HEK293 (cell line): Measurements from ENCODE around the gene SYT2.

Source experiments
- BCL11B ChIP-seq: fragments of 450-650 bp; formaldehyde crosslinking; IDR thresholded peaks from 2 replicates; pipeline ENCODE4 v1.5.1; 2016; ENCODE audit warnings: low read depth, missing biosample characterization, missing genetic modification characterization
- EGR2 ChIP-seq: fragments of 450-650 bp; formaldehyde crosslinking; IDR thresholded peaks from 2 replicates; pipeline ENCODE4 v1.5.1; 2016; ENCODE audit warnings: low read depth, missing biosample characterization, missing genetic modification characterization
- FEZF1 ChIP-seq: fragments of 450-650 bp; formaldehyde crosslinking; IDR thresholded peaks from 2 replicates; pipeline ENCODE4 v1.5.1; 2016; ENCODE audit warnings: missing biosample characterization, missing genetic modification characterization
- HOXD13 ChIP-seq: sonication (generic); formaldehyde crosslinking; IDR thresholded peaks from 2 replicates; pipeline ENCODE4 v1.8.0; 2022; ENCODE audit warnings: missing genetic modification reagents, borderline replicate concordance
- IKZF3 ChIP-seq: fragments of 450-650 bp; IDR thresholded peaks from 2 replicates; pipeline ENCODE4 v1.5.0; 2018; ENCODE audit warnings: missing biosample characterization, mild to moderate bottlenecking, missing genetic modification characterization, moderate library complexity
- KLF17 ChIP-seq: fragments of 450-650 bp; formaldehyde crosslinking; IDR thresholded peaks from 2 replicates; pipeline ENCODE4 v1.5.1; 2016; ENCODE audit warnings: missing biosample characterization, missing genetic modification characterization
- KLF8 ChIP-seq: fragments of 450-650 bp; formaldehyde crosslinking; IDR thresholded peaks from 2 replicates; pipeline ENCODE4 v1.5.1; 2016; ENCODE audit warnings: missing biosample characterization, missing genetic modification characterization
- PRDM1 ChIP-seq: fragments of 450-650 bp; formaldehyde crosslinking; IDR thresholded peaks from 2 replicates; pipeline ENCODE4; 2016; ENCODE audit warnings: missing biosample characterization, missing genetic modification characterization
- PRDM2 ChIP-seq: fragments of 450-650 bp; formaldehyde crosslinking; IDR thresholded peaks from 2 replicates; pipeline ENCODE4 v1.5.1; 2016; ENCODE audit warnings: missing biosample characterization, missing genetic modification characterization, borderline replicate concordance
- PRDM4 ChIP-seq: fragments of 450-650 bp; formaldehyde crosslinking; IDR thresholded peaks from 2 replicates; pipeline ENCODE4 v1.5.1; 2017; ENCODE audit warnings: missing biosample characterization, missing genetic modification characterization
- SP3 ChIP-seq: fragments of 450-650 bp; formaldehyde crosslinking; IDR thresholded peaks from 2 replicates; pipeline ENCODE4 v1.5.1; 2016; ENCODE audit warnings: missing biosample characterization, missing genetic modification characterization
- TCF7L2 ChIP-seq: IDR thresholded peaks from 2 replicates; pipeline ENCODE4 v1.6.1; 2011; ENCODE audit warnings: low read depth, mild to moderate bottlenecking, inconsistent platforms, low read length, moderate library complexity, borderline replicate concordance
- YY2 ChIP-seq: fragments of 450-650 bp; formaldehyde crosslinking; IDR thresholded peaks from 2 replicates; pipeline ENCODE4 v1.5.1; 2016; ENCODE audit warnings: missing biosample characterization, missing genetic modification characterization
- ZBTB10 ChIP-seq: fragments of 450-650 bp; formaldehyde crosslinking; IDR thresholded peaks from 2 replicates; pipeline ENCODE4 v1.5.1; 2016; ENCODE audit warnings: missing biosample characterization, missing genetic modification characterization
- ZBTB8A ChIP-seq: fragments of 450-650 bp; formaldehyde crosslinking; IDR thresholded peaks from 2 replicates; pipeline ENCODE4 v1.5.1; 2016; ENCODE audit warnings: missing biosample characterization, missing genetic modification characterization
- ZEB2 ChIP-seq: fragments of 450-650 bp; formaldehyde crosslinking; IDR thresholded peaks from 2 replicates; pipeline ENCODE4 v1.5.1; 2016; ENCODE audit warnings: missing biosample characterization, missing genetic modification characterization
- ZFHX2 ChIP-seq: fragments of 450-650 bp; formaldehyde crosslinking; conservative IDR thresholded peaks from 2 replicates; pipeline ENCODE4 v1.5.1; 2016; ENCODE audit warnings: missing biosample characterization, missing genetic modification characterization
- ZNF114 ChIP-seq: fragments of 450-650 bp; formaldehyde crosslinking; IDR thresholded peaks from 2 replicates; pipeline ENCODE4 v1.5.0; 2017; ENCODE audit warnings: missing biosample characterization, missing genetic modification characterization
- ZNF169 ChIP-seq: fragments of 450-650 bp; formaldehyde crosslinking; IDR thresholded peaks from 2 replicates; pipeline ENCODE4 v1.5.1; 2016; ENCODE audit warnings: missing biosample characterization, missing genetic modification characterization
- ZNF19 ChIP-seq: fragments of 450-650 bp; formaldehyde crosslinking; IDR thresholded peaks from 2 replicates; pipeline ENCODE4; 2016; ENCODE audit warnings: missing biosample characterization, missing genetic modification characterization, low read depth
- ZNF2 ChIP-seq: fragments of 450-650 bp; formaldehyde crosslinking; IDR thresholded peaks from 2 replicates; pipeline ENCODE4 v1.5.1; 2016; ENCODE audit warnings: missing biosample characterization, missing genetic modification characterization
- ZNF341 ChIP-seq: fragments of 450-650 bp; formaldehyde crosslinking; IDR thresholded peaks from 2 replicates; pipeline ENCODE4; 2016; ENCODE audit warnings: low read depth, missing biosample characterization, missing genetic modification characterization
- ZNF529 ChIP-seq: fragments of 450-650 bp; formaldehyde crosslinking; IDR thresholded peaks from 2 replicates; pipeline ENCODE4 v1.5.1; 2017; ENCODE audit warnings: missing genetic modification characterization, missing biosample characterization; ENCODE audit not compliant: insufficient replicate concordance
- ZNF654 ChIP-seq: fragments of 450-650 bp; formaldehyde crosslinking; IDR thresholded peaks from 2 replicates; pipeline ENCODE4 v1.5.1; 2016; ENCODE audit warnings: low read depth, missing biosample characterization, missing genetic modification characterization
- ZNF664 ChIP-seq: fragments of 450-650 bp; formaldehyde crosslinking; IDR thresholded peaks from 2 replicates; pipeline ENCODE4 v1.5.1; 2016; ENCODE audit warnings: missing biosample characterization, missing genetic modification characterization
- ZNF843 ChIP-seq: fragments of 450-650 bp; formaldehyde crosslinking; IDR thresholded peaks from 2 replicates; pipeline ENCODE4 v1.5.1; 2016; ENCODE audit warnings: missing biosample characterization, missing genetic modification characterization
- ZSCAN23 ChIP-seq: fragments of 450-650 bp; formaldehyde crosslinking; IDR thresholded peaks from 2 replicates; pipeline ENCODE4 v1.5.1; 2016; ENCODE audit warnings: missing biosample characterization, missing genetic modification characterization
- ZSCAN30 ChIP-seq: fragments of 450-650 bp; IDR thresholded peaks from 2 replicates; pipeline ENCODE4 v1.5.1; 2018; ENCODE audit warnings: missing biosample characterization, mild to moderate bottlenecking, missing genetic modification characterization, moderate library complexity
- ZSCAN5A ChIP-seq: fragments of 450-650 bp; formaldehyde crosslinking; IDR thresholded peaks from 2 replicates; pipeline ENCODE4 v1.5.1; 2016; ENCODE audit warnings: missing biosample characterization, missing genetic modification characterization

SYT2 gene

GRCh38 chr1:202553560-202554038, 156.7 kb downstream of the SYT2 start (continued):
- TF ChIP-seq ZNF169 (tag by site-specific recombination) = no peak
- TF ChIP-seq HOXD13 (CRISPR knock-in tag) = no peak
- no peak for TF ChIP-seq ZBTB10 (tag by site-specific recombination)
- TF ChIP-seq PRDM1 = no peak
- TF ChIP-seq ZSCAN5A (tag by site-specific recombination) = no peak
- 0 out of 2 replicates have a peak, but pooled peaks have one; percentile 53 for TF ChIP-seq IKZF3 (tag by site-specific recombination)
- no peak for TF ChIP-seq ZNF654
- no peak for TF ChIP-seq ZBTB8A (tag by site-specific recombination)
- no peak; the same call in 1 of the 2 replicates for TF ChIP-seq PRDM4
- no peak for TF ChIP-seq PRDM2 (tag by site-specific recombination)
- TF ChIP-seq ZNF843 (tag by site-specific recombination) = peak; percentile 67; the same call in 1 of the 2 replicates
- TF ChIP-seq ZFHX2 (tag by site-specific recombination) = peak; percentile 77
- TF ChIP-seq ZNF341 (tag by site-specific recombination) = no peak
- TF ChIP-seq ZNF529 (tag by site-specific recombination) = no peak
- no peak for TF ChIP-seq KLF17
- TF ChIP-seq SP3 (tag by site-specific recombination) = no peak
- no peak for TF ChIP-seq ZSCAN30 (tag by site-specific recombination)
- TF ChIP-seq KLF8 (tag by site-specific recombination) = peak; percentile 65
- TF ChIP-seq ZSCAN23 (tag by site-specific recombination) = 0 out of 2 replicates have a peak, but pooled peaks have one; percentile 48
- no peak for TF ChIP-seq YY2
- TF ChIP-seq ZNF19 (tag by site-specific recombination) = no peak
- no peak for TF ChIP-seq TCF7L2
- TF ChIP-seq ZNF114 (tag by site-specific recombination) = no peak
- TF ChIP-seq FEZF1 (tag by site-specific recombination) = peak; percentile 77
- no peak for TF ChIP-seq ZNF664 (tag by site-specific recombination)
- peak; percentile 76 for TF ChIP-seq EGR2 (tag by site-specific recombination)
- no peak for TF ChIP-seq ZEB2 (tag by site-specific recombination)
- no peak; the same call in 1 of the 2 replicates for TF ChIP-seq BCL11B (tag by site-specific recombination)
- no peak for TF ChIP-seq ZNF2 (tag by site-specific recombination)
